SK-N-DZ (cell line): Measurements from ENCODE around the gene PRDX1. TPM values are rescaled to one million over a fixed set of nuclear protein-coding genes. Genes with fewer than 3 reads are reported as not detected.
A peak's percentile ranks its signal among the peaks of the same experiment; 100 is the strongest.

Experiments
- DNase-seq: peaks from one replicate; pipeline ENCODE4 v3.0.0-alpha.2; 2015; ENCODE audit warnings: low spot score
- polyA plus RNA-seq, 2 experiments: library from polyadenylated mRNA; depleted of rRNA; stranded (reverse); fragments of >200 nt; gene quantifications; 2 replicates each; pipeline ENCODE4 v1.2.3, GENCODE V29; 2014

Gene PRDX1
- polyA plus RNA-seq (2014; cell fraction: cytosol; rRNA removed), result 932 and 979 TPM in 2 replicates
- 322 and 425 TPM in 2 replicates for polyA plus RNA-seq (2014; cell fraction: nucleus; rRNA removed)

GRCh38 chr1:45521413-45522323 is at the start of gene PRDX1:
Gene PRDX1, minus strand, starts transcription at chr1:45521884. Its CDS starts 2,841 bp downstream, at chr1:45519043.
- peak; percentile 96 for DNase-seq

- DNase-seq, result no peak
Measured at GRCh38 chr1:45570631-45571030, 48.9 kb upstream of the PRDX1 start.

- DNase-seq, result peak; percentile 58
Measured at GRCh38 chr1:45569962-45570581, 48.4 kb upstream of the PRDX1 start.

- DNase-seq, result no peak
Measured at GRCh38 chr1:45569571-45569961, 47.9 kb upstream of the PRDX1 start.

- DNase-seq, result no peak
Measured at GRCh38 chr1:45568421-45568820, 46.7 kb upstream of the PRDX1 start.

DNA sequence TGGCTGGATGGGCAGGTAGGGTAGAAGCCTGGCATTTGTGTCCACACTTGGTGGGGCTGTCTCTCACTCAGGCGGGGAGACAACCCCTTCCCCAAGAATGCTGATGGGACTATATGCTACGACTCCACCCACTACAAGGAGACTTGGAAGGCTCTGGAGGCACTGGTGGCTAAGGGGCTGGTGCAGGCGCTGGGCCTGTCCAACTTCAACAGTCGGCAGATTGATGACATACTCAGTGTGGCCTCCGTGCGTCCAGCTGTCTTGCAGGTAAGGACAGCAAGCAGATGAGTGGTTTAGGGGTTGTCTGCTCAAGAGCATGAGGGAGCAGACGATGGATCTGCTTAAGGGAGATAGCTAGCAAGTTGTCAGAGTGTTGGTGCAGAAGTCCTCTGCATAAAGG is 46.2 kb upstream of the PRDX1 start:
- DNase-seq, result no peak

- DNase-seq, result no peak
Measured at GRCh38 chr1:45566722-45567121, 45.0 kb upstream of the PRDX1 start.

GRCh38 chr1:45563843-45564242 is 42.2 kb upstream of the PRDX1 start:
- no peak for DNase-seq

- no peak for DNase-seq
Measured at GRCh38 chr1:45557422-45557944, 35.8 kb upstream of the PRDX1 start.

GRCh38 chr1:45554198-45554597 is 32.5 kb upstream of the PRDX1 start:
- no peak for DNase-seq

GRCh38 chr1:45552331-45552730 is 30.6 kb upstream of the PRDX1 start:
- no peak for DNase-seq

DNA sequence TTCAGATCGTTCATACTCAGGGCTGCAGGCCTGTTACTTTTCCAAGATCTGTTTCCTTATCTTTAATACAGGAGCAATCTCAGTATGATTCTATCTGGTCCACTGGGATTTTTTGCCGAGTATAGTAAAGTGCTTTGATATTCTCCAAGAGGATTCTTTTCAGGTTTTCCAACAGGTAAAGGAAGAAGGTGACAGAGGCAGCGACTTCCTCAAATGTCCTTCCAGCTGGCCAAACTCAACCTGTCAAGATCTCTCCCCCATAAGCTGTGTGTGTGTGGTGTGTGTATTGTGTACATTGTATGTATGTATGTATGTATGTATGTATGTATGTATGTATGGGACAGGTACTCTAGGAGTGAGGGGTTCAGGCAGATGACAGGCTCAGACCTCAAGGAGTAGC is 30.0 kb upstream of the PRDX1 start:
- no peak for DNase-seq

GRCh38 chr1:45550401-45551351 is 29.0 kb upstream of the PRDX1 start, which contains the start of gene AKR1A1:
Gene AKR1A1, plus strand, starts transcription at chr1:45550826. Its CDS starts 10,969 bp downstream, at chr1:45561795.
- DNase-seq, result peak; percentile 89

DNA sequence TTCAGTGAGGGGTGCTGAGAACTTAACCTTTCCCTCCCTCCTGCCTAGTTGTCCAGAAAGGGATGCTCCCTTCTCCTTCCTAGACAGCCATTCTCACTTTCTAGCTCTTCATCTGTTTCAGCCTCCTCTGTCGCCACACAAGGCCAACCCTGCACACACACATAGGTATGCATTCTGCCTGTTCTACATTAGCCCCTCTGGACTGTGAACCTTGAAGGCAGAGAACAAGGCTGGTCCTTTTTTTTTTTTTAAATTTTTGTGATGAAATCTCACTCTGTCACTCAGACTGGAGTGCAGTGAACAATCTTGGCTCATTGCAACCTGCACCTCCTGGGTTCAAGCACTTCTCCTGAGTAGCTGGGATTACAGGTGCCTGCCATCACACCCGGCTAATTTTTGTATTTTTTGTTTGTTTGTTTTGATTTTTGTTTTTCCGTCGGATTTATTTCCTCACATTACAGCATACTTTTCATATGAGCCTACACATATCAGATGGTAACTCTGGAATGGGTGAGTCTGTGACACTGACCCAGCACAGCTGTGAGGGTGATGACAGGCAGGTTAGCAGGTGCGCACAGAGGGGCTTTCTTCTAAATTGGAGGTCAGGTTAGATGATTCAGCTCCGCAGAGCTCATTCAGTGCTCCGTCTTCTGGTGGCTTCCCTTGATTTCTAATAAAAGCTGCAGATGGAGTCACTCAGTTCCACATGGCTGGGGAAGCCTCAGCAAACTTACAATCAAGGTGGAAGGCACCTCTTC is 24.0 kb upstream of the PRDX1 start:
- no peak for DNase-seq

GRCh38 chr1:45545019-45545493 is 23.4 kb upstream of the PRDX1 start:
- no peak for DNase-seq

- DNase-seq, result no peak
Measured at GRCh38 chr1:45544530-45544929, 22.8 kb upstream of the PRDX1 start.

GRCh38 chr1:45543581-45544417 is 22.1 kb upstream of the PRDX1 start:
- DNase-seq, result no peak

DNA sequence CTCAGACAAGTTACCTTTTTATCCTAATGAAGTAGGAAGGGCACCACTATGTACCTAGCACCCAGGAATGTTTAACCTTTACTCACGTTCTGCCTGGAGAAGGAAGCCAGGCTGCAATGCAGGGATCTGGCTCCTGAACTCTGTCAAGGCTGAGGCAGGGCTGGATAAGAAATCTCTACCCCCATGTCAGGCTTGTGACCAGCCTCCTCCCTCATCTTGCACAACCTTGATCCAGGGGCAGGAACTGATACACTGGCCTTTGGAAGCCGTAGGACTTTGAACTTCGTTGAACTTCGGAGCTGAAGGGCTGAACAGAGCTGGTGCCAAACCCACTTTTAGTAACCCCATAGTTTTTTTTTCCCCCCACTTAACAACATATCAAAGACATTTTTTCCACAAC is 20.9 kb upstream of the PRDX1 start:
- DNase-seq, result no peak

DNA sequence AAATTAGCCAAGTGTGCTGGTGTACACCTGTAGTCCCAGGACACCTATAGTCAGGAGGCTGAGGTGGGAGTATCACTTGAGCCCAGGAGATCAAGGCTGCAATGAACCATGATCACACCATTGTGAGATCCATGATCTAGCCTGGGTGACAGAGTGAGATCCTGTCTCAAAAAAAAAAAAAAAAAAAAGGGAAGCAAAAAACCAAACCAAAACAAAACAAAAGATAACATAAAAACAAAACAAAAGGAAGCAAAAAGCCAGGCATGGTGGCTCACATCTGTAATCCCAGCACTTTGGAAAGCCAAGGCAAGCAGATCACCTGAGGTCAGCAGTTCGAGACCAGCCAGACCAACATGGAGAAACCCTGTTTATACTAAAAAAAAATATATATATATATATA is 19.5 kb upstream of the PRDX1 start:
- DNase-seq, result no peak
